Transverse colon (tissue), 4 donors: ENCODE results near the gene PGPEP1. TPM values are rescaled to one million over a fixed set of nuclear protein-coding genes. Genes with fewer than 3 reads are reported as not detected.

Experiments used
- DNase-seq: peaks from one replicate; pipeline ENCODE4 v3.0.0-alpha.2; 2019
- H3K27ac ChIP-seq, 4 donors: fragments of 200-600 bp; sonication (generic); 2 replicates each; pipeline ENCODE4 v1.5.1; 2016 to 2018; ENCODE audit warnings: inconsistent platforms in 4 of 4
- H3K27me3 ChIP-seq: fragments of 200-600 bp; sonication (generic); 2 replicates; pipeline ENCODE4 v1.5.1; 2017; ENCODE audit warnings: inconsistent platforms
- H3K36me3 ChIP-seq, 4 donors: fragments of 200-600 bp; sonication (generic); 2 replicates each; pipeline ENCODE4 v1.5.1; 2017 to 2019; ENCODE audit warnings: inconsistent platforms in 4 of 4
- H3K4me1 ChIP-seq, 4 donors: fragments of 200-600 bp; sonication (generic); 2 replicates each; pipeline ENCODE4 v1.5.1; 2017 to 2020; ENCODE audit warnings: inconsistent platforms in 4 of 4
- H3K4me3 ChIP-seq, 4 donors: fragments of 200-600 bp; sonication (generic); 1 replicate in 1 of 4; 2 replicates in 3 of 4; pipeline versions ENCODE4 v1.5.1 to v1.6.1; 2017 to 2019; ENCODE audit warnings: inconsistent platforms in 4 of 4
- H3K9me3 ChIP-seq, 2 donors: fragments of 200-600 bp; sonication (generic); 2 replicates each; pipeline ENCODE4 v1.5.1; 2017 to 2019; ENCODE audit warnings: inconsistent platforms in 2 of 2
- EP300 ChIP-seq: sonication (generic); formaldehyde crosslinking; IDR thresholded peaks from one replicate; pipeline ENCODE4 v1.6.1; 2017; ENCODE audit warnings: antibody characterized with exemption, low read depth
- POLR2A ChIP-seq: fragments of 450-650 bp; IDR thresholded peaks from one replicate; pipeline ENCODE4 v1.6.1; 2016; ENCODE audit warnings: antibody characterized with exemption, mild to moderate bottlenecking, moderate library complexity
- POLR2AphosphoS5 ChIP-seq, 3 donors: sonication (generic); formaldehyde crosslinking; IDR thresholded peaks; one replicate each; pipeline ENCODE4 v1.6.1; 2016; ENCODE audit warnings: antibody characterized with exemption in 3 of 3
- WGBS, 2 donors: methylation state at CpG; one replicate each; pipeline ENCODE4 v1.1.5; 2018; ENCODE audit warnings: low coverage in 1 of 2; 5-methylcytosine and 5-hydroxymethylcytosine counted together
- in situ Hi-C, 4 donors: fragments of 200-750 bp; cut with MboI; loops; one replicate each; pipeline versions ENCODE4 v1.15.0 to v1.15.1; 2017; ENCODE audit warnings: low sequenced_read_pairs in 3 of 4, low pct_ligation_motif_present in 1 of 4, low pct_unique_long_range_greater_than_20kb in 1 of 4
- intact Hi-C: fragments of 100-400 bp; cut with DNase I; formaldehyde crosslinking; loops from one replicate; pipeline ENCODE4 v1.15.1; 2023; ENCODE audit warnings: low total_unique reads
- total RNA-seq, 4 donors: library from RNA; depleted of rRNA; stranded (reverse); fragments of >200 nt; gene quantifications; one replicate each; pipeline ENCODE4 v1.1.0, GENCODE V29; 2016
- TF ChIP-seq, protein P1 (sequence below), 5 experiments: fragments of 200-600 bp in 3 of 5; fragments of 450-650 bp in 2 of 5; sonication (generic) in 3 of 5; IDR thresholded peaks; 1 replicate in 2 of 5; 2 replicates in 3 of 5; pipeline ENCODE4 v1.5.1; 2016 to 2017; ENCODE audit warnings: antibody characterized with exemption in 5 of 5, inconsistent platforms in 3 of 5, mild to moderate bottlenecking in 2 of 5, moderate library complexity in 1 of 5

Gene PGPEP1
- total RNA-seq, 4 donors from 2014 or later, result 59.7 to 110 (median 73.0) TPM

DNA sequence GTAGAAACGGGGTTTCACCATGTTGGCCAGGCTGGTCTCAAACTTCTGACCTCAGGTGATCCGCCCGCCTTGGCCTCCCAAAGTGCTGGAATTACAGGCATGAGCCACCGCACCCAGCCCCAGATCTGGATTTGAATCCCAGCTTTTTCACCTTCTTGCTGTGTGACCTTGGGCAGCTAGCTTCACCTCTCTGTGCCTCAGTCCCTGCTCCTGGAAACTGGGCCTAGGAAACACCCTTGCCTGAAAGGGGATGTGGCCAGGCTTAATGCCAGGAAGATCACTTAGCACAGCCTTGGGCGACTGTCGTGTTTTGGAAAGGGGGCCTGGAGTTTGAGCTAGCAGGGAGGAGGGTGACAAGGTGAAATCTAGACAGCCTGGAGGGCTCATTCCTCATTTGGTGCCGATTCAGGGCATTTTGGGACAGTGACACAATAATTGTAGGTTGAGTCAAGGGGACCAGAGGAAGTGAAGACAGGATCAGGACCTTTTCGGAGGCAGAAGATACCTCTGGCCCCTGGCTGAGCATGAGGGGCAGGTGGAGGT is 1.8 kb downstream of the PGPEP1 start:
- in situ Hi-C loops (loop anchor here in 2 of 4 donors (5.0 to 25.0 kb wide), 3 partner anchors 53 to 130 kb away; partner anchors contain the start of genes LRRC25 (in 1 of the 2) and RAB3A (in 1 of the 2)), intact Hi-C loops (no loop called here)
- Histone ChIP-seq H3K36me3 (no peaks in the 10 kb centered on the region), H3K27ac (peak overlapping the region; percentile 88 to 93 (median 90)), H3K4me3 (peak overlapping the region in 1 of 4 donors; percentile 73), H3K27me3 (no peaks in the 10 kb centered on the region), H3K9me3 (no peaks in the 10 kb centered on the region), H3K4me1 (peaks cover 0 to 55% (median 28%) of the 10 kb centered on the region in 4 donors)
- 40 to 84% methylated on average over 1 to 8 of the region's 8 CpGs for WGBS, 2 donors
- no peak for DNase-seq
- TF ChIP-seq EP300 (no peak), POLR2AphosphoS5 (IDR thresholded peaks at IDR 0.05) (no peak), POLR2A (no peak)
- TF ChIP-seq, protein P1, sequence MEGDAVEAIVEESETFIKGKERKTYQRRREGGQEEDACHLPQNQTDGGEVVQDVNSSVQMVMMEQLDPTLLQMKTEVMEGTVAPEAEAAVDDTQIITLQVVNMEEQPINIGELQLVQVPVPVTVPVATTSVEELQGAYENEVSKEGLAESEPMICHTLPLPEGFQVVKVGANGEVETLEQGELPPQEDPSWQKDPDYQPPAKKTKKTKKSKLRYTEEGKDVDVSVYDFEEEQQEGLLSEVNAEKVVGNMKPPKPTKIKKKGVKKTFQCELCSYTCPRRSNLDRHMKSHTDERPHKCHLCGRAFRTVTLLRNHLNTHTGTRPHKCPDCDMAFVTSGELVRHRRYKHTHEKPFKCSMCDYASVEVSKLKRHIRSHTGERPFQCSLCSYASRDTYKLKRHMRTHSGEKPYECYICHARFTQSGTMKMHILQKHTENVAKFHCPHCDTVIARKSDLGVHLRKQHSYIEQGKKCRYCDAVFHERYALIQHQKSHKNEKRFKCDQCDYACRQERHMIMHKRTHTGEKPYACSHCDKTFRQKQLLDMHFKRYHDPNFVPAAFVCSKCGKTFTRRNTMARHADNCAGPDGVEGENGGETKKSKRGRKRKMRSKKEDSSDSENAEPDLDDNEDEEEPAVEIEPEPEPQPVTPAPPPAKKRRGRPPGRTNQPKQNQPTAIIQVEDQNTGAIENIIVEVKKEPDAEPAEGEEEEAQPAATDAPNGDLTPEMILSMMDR (IDR thresholded peaks at IDR 0.05), result no peak

DNA sequence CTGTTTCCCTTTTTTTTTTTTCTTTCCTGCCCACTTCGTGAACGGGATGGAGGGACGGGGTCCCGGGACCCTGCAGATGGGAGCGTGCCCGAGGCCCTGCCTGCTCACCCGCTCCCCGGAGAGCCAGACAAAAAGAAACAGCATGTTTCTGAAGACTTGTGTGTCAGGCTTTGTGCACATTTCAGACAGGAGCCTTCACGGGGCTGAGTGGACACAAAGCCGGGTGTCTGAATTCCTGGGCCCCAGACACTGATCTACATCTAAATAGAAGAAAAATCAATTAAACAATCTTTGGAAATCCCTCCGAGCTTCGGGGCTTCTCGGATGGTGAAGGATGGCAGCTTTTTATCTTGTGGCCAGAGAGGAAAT is 4.2 kb downstream of the PGPEP1 start:
- 52 to 61% methylated on average over 12 to 13 of the region's 13 CpGs for WGBS, 2 donors
- no peak overlapping the region for H3K4me3 ChIP-seq
- intact Hi-C loops, result no loop called here
- H3K36me3 ChIP-seq, result no peaks in the 10 kb centered on the region
- H3K9me3 ChIP-seq, result no peaks in the 10 kb centered on the region
- in situ Hi-C loops, result loop anchor here in 2 of 4 donors (5.0 to 25.0 kb wide), 3 partner anchors 50 to 132 kb away; partner anchors contain the start of genes LRRC25 (in 1 of the 2) and RAB3A (in 1 of the 2)
- no peak for TF ChIP-seq POLR2A
- TF ChIP-seq EP300, result no peak
- TF ChIP-seq, protein P1 (IDR thresholded peaks at IDR 0.05), result no peak
- no peak for TF ChIP-seq POLR2AphosphoS5 (IDR thresholded peaks at IDR 0.05)
- peak overlapping the region; percentile 59 to 67 (median 60) for H3K27ac ChIP-seq
- no peaks in the 10 kb centered on the region for H3K27me3 ChIP-seq
- no peak for DNase-seq
- peaks cover 0 to 54% (median 28%) of the 10 kb centered on the region in 4 donors for H3K4me1 ChIP-seq

DNA sequence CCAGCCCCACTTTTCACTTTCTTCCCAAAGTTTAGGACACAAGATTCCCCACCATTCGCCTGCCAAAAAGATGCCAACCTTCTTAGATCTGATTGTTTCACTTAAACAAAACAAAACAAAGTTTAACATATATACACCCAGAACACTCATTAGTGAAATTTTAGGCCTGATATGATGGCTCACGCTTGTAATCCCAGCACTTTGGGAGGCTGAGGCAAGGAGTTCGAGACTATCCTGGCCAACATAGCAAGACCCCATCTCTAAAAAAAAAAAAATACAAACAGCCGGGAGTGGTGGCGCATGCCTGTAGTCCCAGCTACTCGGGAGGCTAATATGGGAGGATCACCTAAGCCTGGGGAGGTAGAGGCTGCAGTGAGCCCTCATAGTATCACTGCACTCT is 4.9 kb downstream of the PGPEP1 start:
- no peak for DNase-seq
- H3K36me3 ChIP-seq, result peaks cover 0 to under 1% (median 0%) of the 10 kb centered on the region in 4 donors
- no peak overlapping the region for H3K4me3 ChIP-seq
- peaks cover 0 to 51% (median 25%) of the 10 kb centered on the region in 4 donors for H3K4me1 ChIP-seq
- H3K27ac ChIP-seq, result peak overlapping the region in 3 of 4 donors; percentile 60 to 67 (median 60)
- intact Hi-C loops, result no loop called here
- no peaks in the 10 kb centered on the region for H3K27me3 ChIP-seq
- H3K9me3 ChIP-seq, result no peaks in the 10 kb centered on the region
- in situ Hi-C loops, result loop anchor here in 1 of 4 donors (10.0 to 25.0 kb wide), 2 partner anchors 50 to 133 kb away; partner anchors contain the start of genes LRRC25 and RAB3A
- WGBS, 2 donors, result 89 to 93% methylated on average over 3 to 6 of the region's 6 CpGs
- no peak for TF ChIP-seq POLR2A
- TF ChIP-seq EP300, result no peak
- no peak for TF ChIP-seq POLR2AphosphoS5 (IDR thresholded peaks at IDR 0.05)
- TF ChIP-seq, protein P1 (IDR thresholded peaks at IDR 0.05), result no peak

DNA sequence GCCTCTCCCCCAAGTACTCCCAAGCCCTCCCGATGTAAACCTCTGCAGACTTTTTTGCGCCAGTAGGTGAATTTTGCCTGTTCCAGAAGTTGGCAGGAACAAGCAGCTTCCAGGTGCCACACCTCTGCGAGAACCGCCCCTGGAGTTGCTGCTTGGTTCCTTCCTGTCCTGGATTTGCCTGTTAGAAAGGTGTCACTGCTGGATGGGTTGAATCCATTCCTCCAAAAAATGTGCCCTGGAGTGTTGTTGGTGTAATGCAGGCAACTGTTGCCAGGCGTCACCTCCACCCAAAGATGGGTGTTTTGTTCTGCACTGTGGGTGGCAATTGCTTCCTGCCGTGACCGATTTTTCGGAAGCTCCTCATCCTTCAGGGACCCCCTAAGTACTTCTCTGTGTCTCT is 5.7 kb downstream of the PGPEP1 start:
- TF ChIP-seq POLR2A, result no peak
- TF ChIP-seq, protein P1 (IDR thresholded peaks at IDR 0.05), result peak in 1 of 5 experiments; percentile 38
- Histone ChIP-seq H3K36me3 (peaks cover 0 to 7% (median 0%) of the 10 kb centered on the region in 4 donors), H3K9me3 (no peaks in the 10 kb centered on the region), H3K27ac (peak overlapping the region in 2 of 4 donors; percentile 18 to 33), H3K27me3 (no peaks in the 10 kb centered on the region), H3K4me1 (peaks cover 0 to 50% (median 24%) of the 10 kb centered on the region in 4 donors), H3K4me3 (no peak overlapping the region)
- intact Hi-C loops, result no loop called here
- in situ Hi-C loops, result loop anchor here in 1 of 4 donors (10.0 to 25.0 kb wide), 2 partner anchors 49 to 134 kb away; partner anchors contain the start of genes LRRC25 and RAB3A
- peak; percentile 52 for DNase-seq
- 60 to 63% methylated on average over 2 to 8 of the region's 8 CpGs for WGBS, 2 donors
